Suprapubic skin (tissue), 4 donors: ENCODE data around the gene SLC22A23.

ENCODE experiments used
- CTCF ChIP-seq, 2 donors: fragments of 200-600 bp in 1 of 2; fragments of 450-650 bp in 1 of 2; sonication (generic) in 1 of 2; IDR thresholded peaks; one replicate each; pipeline ENCODE4 v1.5.1; 2016 to 2019; ENCODE audit warnings: antibody characterized with exemption in 2 of 2, mild to moderate bottlenecking in 1 of 2, moderate library complexity in 1 of 2
- EP300 ChIP-seq: sonication (generic); formaldehyde crosslinking; IDR thresholded peaks from one replicate; pipeline ENCODE4 v1.6.1; 2017; ENCODE audit warnings: antibody characterized with exemption
- POLR2A ChIP-seq, 2 donors: fragments of 450-650 bp; IDR thresholded peaks; one replicate each; pipeline ENCODE4 v1.6.1; 2017; ENCODE audit warnings: antibody characterized with exemption in 2 of 2, mild to moderate bottlenecking in 2 of 2, moderate library complexity in 2 of 2
- POLR2AphosphoS5 ChIP-seq, 3 donors: sonication (generic); formaldehyde crosslinking; IDR thresholded peaks; one replicate each; pipeline ENCODE4 v1.6.1; 2017; ENCODE audit warnings: antibody characterized with exemption in 3 of 3

- TF ChIP-seq CTCF (IDR thresholded peaks at IDR 0.05): no peak
- TF ChIP-seq POLR2A (IDR thresholded peaks at IDR 0.05): no peak
- TF ChIP-seq EP300: no peak
- TF ChIP-seq POLR2AphosphoS5 (IDR thresholded peaks at IDR 0.05): no peak
These were observed 195.4 kb downstream of the SLC22A23 start for GRCh38 chr6:3261518-3261820.
